GM21825 (cell line): ENCODE data around the gene PPP1R9A.

Source experiments
- ATAC-seq: cut with Tn5 transposase; IDR thresholded peaks from one replicate; pipeline ENCODE4 v1.9.1; 2021; ENCODE audit warnings: mild to moderate bottlenecking, moderate library complexity; ENCODE audit not compliant: unreplicated experiment

PPP1R9A gene

DNA sequence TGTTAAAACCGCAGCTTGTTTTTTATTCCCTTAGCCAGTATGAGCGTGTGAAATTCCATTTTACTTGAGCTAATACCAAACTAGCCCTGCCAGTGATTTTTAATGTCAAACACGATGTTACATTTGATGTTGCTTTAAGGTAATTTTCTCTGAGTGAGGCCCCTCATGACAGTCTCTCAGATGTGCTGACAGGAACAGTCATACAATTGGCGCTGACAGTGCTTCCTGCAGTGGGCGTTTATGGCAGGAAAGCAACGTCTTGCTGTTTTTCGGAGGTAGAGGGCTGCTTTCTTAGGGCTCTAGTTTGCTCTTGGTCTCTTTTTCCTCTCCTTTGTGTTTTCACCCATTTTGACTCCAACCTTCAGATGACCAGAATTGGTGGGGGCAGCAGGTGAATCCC, 397.6 kb downstream of the PPP1R9A start:
- ATAC-seq: no peak

DNA sequence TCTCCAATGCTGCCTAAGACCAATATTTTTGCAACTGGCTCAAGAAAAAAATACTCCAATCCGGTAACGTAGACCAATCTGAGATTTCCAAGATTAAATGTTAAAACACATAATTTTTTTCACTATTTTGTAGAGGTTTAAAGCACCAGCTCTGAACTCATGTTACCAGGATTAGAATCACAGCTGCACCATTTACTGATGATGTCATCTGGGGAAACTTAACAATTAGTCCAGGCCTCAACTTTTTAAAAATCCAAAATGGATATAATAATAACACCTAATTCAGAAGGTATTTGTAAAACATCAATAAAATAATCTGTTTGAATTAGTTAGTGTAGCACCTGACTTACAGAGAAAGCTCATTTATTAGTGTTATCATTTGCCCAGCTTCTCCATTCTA, 402.6 kb downstream of the PPP1R9A start:
- no peak for ATAC-seq

DNA sequence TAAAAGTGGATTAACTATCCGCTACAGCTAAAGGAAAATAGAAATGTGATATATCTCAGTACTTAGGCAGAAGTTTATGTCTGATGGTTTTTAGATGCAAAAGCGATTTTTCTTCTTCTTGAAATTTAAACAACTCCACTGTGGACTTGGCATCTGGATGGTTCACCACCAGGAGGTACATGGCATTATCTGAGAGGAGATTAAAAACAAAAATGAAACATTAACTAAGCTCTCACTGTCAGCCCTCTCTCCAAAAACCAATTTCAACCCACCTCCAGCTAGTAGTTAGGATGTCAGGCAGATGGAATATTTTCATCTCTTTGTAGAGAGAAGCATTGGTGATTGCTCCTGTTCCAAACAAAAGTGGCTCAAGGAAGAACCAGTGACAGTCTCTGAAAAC, 404.0 kb downstream of the PPP1R9A start:
- ATAC-seq: no peak

DNA sequence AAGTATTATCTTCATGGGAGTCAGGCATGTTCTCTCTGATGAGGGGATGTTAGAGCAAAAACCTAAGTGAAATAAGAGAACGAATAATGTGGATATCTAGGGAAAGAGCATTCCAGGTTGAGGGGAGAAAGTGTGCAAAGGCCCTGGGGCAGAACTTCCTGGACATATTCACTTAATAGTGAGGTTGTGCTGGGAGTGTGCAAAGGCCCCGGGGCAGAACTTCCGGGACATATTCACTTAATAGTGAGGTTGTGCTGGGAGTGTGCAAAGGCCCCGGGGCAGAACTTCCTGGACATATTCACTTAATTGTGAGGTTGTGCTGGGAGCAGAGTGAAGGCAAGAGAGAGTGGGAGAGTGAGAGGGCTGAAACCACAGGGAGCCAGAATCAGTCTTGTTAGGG, 405.2 kb downstream of the PPP1R9A start:
- no peak for ATAC-seq

DNA sequence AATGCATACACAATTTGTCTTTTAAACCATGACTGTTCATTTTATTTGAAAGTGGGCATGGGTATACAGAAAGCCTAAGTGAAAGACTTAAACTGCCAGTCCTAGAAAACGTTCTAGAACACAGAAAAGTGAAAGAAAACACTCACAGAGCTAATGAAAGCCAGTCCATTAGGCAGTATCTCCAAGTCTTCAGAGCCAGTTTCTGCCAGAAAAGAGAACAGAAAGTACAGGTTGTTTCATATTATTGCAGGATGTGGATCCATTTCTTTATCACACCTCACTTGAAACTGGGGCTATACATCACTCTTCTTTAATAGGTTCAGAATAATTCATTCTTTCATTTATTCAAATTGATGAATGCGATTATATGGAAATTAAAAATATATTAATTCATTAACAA, 409.2 kb downstream of the PPP1R9A start:
- ATAC-seq: peak; percentile 74

DNA sequence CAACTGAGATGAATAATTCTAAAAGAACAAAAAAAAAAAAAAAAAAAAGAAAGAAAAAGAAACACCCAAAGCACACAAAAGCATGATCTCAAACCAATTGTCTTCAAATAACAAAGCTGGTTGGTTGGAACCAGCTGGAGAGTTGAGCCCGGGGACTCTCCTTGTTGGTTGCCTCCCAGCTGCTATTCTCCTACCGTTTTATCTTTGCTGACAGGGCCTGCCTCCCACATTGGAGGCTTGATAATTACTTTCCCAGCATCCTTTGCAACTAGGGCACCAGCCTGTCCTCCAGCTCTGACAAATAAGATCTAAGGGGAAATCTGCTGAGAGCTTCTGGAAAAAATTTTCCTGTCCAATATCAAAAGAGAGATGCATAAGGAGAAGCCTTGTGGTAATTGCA, 410.2 kb downstream of the PPP1R9A start:
- ATAC-seq: no peak

DNA sequence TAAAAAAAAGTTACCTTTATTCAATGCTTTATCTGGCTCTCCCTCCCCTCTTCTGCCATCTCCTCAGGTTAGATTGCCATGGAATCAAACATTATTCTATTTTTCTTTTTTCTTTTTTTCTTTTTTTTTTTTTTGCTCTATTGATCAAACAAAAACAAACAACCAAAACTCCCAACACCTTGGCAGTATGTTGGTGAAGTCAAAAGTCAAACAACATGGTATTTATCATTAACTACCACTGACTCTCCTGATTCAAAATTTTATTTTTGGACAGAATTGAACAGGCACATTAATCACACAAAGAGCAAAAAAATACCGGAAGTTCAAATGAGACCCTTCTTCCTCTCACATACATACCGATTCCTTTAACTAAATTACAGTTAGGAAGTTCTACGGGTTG, 410.6 kb downstream of the PPP1R9A start:
- no peak for ATAC-seq

DNA sequence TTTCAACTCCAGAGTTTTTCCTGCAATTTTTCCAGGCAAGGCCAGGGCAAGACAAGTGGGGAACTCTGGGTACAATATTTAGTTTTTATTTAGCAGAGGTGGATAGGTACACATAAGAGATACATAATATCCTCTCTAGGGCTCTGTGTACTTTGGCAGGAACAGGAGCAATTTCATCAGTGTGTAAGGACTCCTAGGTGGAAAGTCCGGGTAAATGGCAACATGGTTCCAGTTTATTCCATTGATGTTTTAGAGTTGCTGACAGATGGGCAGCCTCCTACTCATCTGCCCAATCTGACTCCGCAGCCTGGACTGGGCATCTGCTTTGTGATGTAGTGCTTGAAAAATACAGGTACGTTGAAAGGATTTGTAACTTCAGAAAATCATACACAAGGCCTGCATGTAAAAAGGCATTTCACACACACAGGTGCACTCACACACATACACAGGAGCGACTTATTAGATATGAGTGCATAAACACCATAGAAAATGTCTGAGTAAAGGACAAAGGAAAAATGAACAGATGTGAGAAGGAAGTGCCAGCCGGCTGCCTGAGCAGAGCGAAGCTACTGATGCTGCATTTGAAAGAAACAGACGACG, 411.2 kb downstream of the PPP1R9A start:
- no peak for ATAC-seq

DNA sequence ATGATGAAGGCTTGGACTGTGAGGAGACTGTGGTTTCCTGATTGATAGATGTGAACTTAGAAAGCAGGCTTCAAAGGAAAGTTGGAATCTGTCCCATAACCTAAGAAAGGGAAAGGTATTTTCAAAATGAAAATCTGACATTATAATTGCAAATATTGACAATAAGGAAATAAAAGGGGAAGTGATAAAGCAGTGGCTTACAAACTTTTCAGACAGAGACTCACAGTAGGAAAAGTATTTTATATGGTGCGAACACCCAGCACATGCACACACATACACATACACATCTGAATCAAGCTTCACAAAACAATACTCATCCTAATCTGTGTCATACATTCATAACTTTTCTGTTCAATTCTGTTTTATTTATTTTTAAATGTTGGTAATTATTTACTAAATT, 412.2 kb downstream of the PPP1R9A start:
- no peak for ATAC-seq

DNA sequence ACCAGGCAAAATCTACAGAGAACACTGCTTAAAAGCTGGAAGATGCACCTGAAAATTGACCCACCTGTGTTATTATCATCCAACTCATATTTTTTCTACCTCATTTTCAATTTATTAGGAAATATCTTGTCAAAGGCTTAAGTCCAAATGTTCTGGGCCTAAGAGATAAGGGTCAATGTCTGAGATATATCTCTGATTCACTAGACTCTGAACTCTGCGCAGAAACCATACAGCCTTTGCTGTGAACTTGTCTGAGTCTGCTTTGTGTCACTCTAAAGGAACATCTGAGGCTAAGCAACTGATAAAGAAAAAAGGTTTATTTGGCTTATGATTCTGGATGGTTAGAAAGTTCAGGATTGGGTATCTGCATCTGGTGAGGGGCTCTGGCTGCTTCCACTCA, 413.3 kb downstream of the PPP1R9A start:
- no peak for ATAC-seq

DNA sequence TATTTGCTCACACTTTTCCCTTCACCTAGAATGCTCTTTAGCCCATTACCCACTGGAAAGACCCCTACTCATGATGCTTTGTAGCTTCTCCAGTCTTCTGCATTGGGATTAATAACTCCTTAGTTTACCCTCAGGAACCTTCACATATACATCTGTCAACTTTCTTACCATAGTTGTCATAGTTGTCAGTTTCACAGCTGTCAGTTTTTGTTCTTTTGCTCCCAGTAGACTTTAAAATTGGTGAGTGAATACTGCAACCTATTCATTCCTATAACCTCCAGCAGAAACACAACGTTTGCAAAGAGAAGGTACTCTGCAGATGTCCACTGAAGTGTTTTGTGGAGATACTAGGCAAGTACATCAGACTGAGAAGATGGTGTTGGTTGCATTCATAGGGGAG, 414.3 kb downstream of the PPP1R9A start:
- no peak for ATAC-seq

DNA sequence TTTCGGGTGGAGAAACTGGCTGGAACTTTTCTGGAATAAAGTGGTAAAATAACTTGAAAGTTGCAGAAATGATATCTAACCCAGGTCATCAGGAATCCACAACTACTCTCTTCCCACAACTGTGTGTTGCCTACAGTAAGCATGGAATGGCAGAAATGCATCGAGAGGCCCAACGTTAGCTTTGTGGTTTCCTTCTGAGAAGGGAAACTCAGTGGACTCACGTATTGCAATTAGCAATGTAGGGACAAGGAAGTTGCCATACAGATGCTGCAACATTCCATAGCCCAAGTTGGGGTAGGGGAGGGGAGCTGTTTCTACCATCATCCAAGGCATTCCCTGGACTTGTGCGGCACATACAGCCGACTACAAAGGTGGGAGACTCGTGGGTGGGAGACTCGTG, 415.0 kb downstream of the PPP1R9A start:
- no peak for ATAC-seq

DNA sequence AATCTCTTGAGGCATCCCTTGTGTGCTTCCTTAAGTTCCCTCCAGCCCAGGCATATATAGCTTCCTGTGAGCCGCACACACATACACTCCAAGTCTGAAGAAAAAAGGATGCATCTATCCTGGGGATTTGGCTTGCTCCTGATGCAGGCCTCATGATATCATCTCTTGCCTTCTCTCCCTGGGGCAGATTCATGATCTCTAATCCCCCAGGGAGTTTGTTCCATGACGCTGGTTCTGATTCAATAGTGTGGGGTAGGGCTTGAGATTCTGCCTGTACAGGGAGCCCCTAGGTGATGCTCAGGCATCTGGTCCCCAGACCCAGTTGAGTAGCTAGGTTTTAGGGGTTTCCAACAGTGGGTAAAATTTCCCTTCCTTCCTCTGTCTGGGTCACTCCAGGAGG, 415.5 kb downstream of the PPP1R9A start:
- no peak for ATAC-seq

DNA sequence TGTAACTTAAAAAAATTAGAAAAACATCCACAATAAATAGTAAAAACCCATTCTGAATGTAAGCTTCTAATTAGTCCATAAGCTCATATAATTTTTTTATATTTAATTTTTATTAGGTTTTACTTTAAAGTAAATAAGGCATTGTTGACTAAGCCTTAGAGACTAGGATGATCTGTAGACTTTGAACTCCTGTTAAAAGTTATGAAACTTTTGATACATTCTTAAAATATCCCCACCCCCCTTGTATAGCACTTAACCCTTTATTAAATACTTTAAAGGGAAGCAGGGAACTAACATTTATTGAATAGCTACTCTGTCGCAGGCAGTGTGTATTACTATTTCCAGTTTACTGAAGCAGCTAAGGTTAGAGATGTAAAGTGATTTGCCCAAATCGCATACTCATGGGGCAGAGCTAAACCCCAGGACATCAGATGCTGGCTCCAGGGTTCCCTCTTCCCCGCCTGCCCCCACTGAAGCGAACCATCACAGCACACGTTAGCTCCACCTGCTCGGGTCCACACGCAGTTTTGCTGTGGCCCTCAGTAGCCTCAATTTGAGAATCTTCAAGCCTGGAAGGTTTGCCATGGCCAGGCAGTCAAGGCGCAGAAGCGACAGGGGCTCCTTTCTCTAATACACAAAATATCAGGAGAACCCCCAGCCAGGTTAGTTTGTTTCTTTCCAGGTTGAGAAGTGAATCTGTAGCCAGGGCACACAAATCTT, 416.2 kb downstream of the PPP1R9A start:
- ATAC-seq: no peak

DNA sequence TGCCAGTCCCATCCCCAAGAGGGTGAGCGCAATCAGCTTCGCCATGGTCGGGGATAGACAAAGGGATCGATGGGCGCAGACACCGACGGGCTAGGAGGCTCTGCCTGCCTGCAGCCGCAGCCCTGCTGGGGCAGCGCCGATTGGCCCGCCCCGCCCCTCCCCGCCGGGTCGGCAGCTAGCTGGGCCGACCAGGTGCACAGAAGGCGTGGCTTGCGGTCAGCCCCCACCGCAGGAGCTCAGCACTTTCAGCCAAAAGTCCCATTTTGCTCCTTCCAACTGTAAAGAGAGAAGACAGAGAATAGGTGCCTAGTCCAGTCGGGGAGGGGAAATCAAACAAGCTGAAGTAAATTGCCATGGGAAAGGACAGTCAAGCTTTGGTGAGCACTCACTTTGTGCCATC, 417.0 kb downstream of the PPP1R9A start, which contains the start of gene PON1:
PON1 (minus strand) TSS at position 102 of the 400 bp plus-strand sequence; CDS start at position 45, 57 bp downstream.
- no peak for ATAC-seq

DNA sequence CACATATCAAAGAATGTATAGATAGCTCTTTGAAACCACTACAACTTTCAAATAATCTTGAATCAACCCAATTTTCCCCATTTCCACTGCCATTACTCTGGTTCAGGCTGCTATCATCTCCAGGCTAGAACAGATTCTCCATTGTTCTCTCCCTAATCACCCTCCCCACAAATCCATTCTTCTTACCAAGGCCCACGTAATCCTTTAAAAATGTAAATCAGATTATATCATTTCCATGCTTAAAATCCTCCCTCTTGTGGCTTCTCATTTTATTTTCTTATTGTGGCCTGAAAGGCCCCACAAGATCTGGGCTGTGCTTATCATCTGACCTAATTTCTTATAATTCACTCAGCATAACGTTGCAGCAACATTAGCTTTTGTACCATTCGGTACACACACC, 420.0 kb downstream of the PPP1R9A start:
- no peak for ATAC-seq

DNA sequence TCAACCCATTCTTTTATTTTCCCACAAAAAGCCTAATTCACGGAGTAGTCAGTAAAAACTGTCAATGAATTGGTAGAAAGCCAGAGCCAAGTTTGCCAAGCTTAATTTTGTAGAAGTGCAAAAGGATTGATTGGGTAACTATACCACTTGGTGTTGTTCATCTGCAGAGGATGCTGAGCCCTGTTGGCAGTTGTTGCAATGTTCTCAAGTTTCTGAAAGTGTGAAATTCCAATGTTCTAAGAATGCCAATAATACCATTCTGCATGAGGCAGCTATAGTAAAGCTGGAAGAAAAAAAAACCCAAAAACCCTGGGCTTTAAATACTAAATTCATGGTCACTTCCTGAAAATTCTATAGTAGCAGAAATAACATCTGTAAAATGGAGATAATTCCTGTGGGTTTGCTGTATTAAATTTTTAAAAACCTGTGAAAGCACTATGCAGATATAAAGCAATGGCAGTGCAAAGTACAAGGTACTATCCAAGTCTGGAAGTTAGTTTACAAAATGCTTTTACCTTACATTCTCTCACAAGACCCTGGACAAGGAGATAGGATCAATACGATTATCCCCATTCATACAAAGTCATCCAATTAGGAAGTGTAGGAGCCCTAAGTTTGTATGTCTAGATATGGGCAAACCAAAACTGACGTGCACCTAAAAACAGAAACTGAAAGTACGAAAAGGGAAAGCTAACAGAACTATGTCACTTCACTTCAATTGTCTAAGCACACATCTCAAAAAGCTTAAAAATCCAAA, 423.0 kb downstream of the PPP1R9A start:
- peak; percentile 97 for ATAC-seq

DNA sequence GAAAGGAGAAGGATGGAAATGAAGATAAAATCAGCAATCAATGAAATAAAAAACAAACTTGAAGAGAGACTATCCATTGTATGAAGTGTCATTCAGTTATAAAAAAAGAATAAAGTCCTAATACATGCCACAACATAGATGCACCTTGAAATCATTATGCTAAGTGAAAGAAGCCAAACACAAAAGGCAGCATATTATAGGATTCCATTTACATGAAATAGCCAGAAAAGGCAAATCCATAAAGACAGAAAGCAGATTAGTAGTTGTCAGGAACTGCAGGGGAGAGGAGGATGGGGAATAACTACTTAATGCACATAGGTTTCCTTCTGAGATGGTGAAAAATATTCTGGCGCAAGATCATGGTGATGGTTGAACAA, 423.6 kb downstream of the PPP1R9A start:
- peak; percentile 17 for ATAC-seq

DNA sequence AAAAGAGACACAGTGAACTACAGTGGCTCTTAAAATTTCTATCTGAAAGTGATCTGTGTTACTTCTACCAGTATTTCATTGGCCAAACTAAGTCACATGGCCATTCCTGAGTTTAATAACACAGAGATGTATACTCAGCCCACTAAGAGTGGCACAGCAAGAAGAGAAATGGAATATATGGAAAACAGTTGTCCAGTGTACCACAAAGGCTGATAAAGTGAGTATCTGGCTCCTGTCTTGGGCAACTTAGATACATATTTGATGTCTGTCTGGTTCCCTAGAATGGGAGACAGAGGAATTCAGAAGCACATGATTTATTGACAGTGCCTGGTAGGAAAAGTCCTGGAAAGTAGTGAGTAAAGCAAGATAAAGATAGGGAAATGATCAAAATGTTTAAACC, 427.1 kb downstream of the PPP1R9A start:
- ATAC-seq: no peak

DNA sequence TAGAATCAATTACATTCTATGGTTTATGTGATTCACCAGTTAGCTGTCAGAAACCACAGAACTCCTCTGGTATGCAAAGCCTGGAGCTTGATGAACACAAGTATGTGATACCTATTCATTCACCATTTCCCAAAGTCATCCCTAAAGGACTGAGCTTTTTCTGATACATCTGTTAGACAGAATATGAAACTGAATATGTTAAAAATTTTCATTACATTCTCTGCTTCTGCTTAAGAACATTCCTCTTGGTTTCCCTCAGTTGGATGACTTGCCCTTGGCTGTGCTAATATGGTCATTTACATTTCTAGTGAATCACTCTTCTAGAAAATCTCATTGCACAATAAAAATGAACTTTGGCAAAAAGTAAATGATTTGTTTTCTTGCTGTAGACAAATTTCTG, 427.7 kb downstream of the PPP1R9A start:
- ATAC-seq: no peak

DNA sequence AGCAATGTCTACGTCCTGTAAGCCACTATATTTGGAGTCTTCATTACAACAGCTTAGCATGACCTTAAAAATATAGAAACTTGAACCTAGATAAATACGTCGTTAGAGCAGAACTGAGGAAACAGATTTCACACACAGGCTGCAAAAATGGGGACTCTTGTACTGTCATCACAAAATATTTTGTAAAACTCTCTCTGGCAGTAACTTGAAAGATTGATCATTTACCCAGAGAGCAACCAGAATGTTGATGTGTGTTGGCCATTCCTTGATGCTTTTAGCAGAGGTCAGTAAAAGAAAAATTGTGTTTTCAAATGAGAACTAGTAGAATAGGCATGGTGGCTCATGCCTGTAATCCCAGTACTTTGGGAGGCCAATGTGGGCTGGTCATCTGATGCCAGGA, 431.4 kb downstream of the PPP1R9A start:
- ATAC-seq: no peak

DNA sequence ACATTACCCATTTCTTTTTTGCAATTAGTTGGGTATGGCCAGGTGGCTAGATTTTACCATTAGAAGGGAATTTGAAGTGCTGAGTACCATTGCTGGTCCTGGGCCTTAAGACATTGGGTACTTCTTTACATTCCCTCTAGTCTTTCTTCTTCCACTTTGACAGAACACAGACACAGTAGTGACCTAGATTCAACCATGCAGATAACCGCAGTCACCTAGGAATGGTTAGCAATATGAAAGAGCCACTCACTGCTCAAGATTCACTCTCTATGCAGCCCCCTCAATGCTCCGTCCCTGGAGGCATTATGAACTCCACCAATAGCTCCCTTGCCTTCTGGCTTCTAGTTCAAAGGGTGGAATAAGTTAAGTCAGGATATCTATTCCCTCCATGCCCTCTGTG, 433.1 kb downstream of the PPP1R9A start:
- no peak for ATAC-seq
